Stomach smooth muscle (tissue), 2 donors: ENCODE results near the gene TDG.
"Not testable (repeated sequence)": the region's sequence is repeated elsewhere in the genome, so short reads cannot be mapped to it uniquely, and the experiment has no call there.

Experiments
- H3K27ac ChIP-seq: one replicate; pipeline ENCODE4 v1.7.0; 2013; ENCODE audit warnings: mild to moderate bottlenecking, low read length, inconsistent platforms
- H3K27me3 ChIP-seq, 2 donors: one replicate each; pipeline ENCODE4 v1.7.0; 2013; ENCODE audit warnings: low read length in 2 of 2; ENCODE audit not compliant: insufficient read depth in 2 of 2, control insufficient read depth in 1 of 2
- H3K36me3 ChIP-seq, 2 donors: one replicate each; pipeline ENCODE4 v1.7.0; 2013; ENCODE audit warnings: low read length in 2 of 2; ENCODE audit not compliant: control insufficient read depth in 2 of 2, insufficient read depth in 2 of 2
- H3K4me1 ChIP-seq: one replicate; pipeline ENCODE4 v1.7.0; 2013; ENCODE audit warnings: low read length; ENCODE audit not compliant: control insufficient read depth, insufficient read depth
- H3K4me3 ChIP-seq, 2 donors: one replicate each; pipeline ENCODE4 v1.7.0; 2013; ENCODE audit warnings: low read length in 2 of 2
- H3K9ac ChIP-seq, 2 donors: one replicate each; pipeline ENCODE4 v1.7.0; 2013; ENCODE audit warnings: low read length in 2 of 2, mild to moderate bottlenecking in 1 of 2
- H3K9me3 ChIP-seq, 2 donors: one replicate each; pipeline ENCODE4 v1.7.0; 2013; ENCODE audit warnings: low read length in 2 of 2; ENCODE audit not compliant: control insufficient read depth in 2 of 2
- donor health status: healthy.
- donor health status: Pancreatic carcinoma.

TDG gene

DNA sequence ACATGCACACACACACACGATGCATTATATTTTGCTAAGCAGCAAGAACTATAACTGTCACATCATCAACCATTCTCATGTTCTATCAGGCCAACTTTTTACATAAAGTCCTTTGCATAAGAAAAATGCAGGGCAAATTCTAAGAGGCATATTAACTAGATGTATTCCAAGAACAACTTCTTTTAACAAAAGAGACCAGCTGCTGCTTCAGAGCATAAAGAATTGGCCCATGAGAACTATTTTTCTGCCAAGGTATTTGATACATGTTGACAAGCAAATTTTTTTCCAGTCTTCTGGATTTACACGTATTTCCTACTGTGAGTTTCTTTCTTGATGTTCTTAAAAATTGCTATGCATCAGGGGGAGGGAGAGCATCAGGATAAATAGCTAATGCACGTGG is 57.1 kb downstream of the TDG start:
- no peak overlapping the region for H3K27ac ChIP-seq
- H3K36me3 ChIP-seq: no peaks in the 10 kb centered on the region
- H3K9me3 ChIP-seq: peaks cover 0 to 7% of the 10 kb centered on the region in 2 donors
- no peaks in the 10 kb centered on the region for H3K27me3 ChIP-seq
- no peaks in the 10 kb centered on the region for H3K4me1 ChIP-seq
- no peak overlapping the region for H3K4me3 ChIP-seq
- no peak overlapping the region for H3K9ac ChIP-seq

DNA sequence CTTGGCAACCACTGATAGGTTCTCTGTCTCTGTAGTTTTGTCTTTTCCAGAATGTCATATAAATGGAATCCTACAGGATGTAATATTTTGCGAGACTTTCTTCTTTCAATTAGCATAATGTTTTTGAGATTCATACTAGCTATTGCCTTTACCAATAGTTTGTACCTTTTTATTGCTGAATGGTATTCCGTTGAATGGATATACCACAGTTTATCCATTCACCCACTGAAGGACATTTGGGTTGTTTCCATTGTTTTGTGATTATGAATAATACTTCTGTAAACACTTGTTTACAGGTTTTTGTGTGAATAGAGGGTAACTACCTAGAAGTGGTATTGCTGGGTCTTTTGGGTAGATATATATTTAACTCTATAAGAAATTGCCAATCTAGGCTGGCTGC is 58.0 kb downstream of the TDG start:
- H3K36me3 ChIP-seq: no peaks in the 10 kb centered on the region
- H3K27ac ChIP-seq: no peak overlapping the region
- no peak overlapping the region for H3K9ac ChIP-seq
- H3K4me1 ChIP-seq: no peaks in the 10 kb centered on the region
- H3K4me3 ChIP-seq: no peak overlapping the region
- peaks cover 0 to 7% of the 10 kb centered on the region in 2 donors for H3K9me3 ChIP-seq
- H3K27me3 ChIP-seq: no peaks in the 10 kb centered on the region

DNA sequence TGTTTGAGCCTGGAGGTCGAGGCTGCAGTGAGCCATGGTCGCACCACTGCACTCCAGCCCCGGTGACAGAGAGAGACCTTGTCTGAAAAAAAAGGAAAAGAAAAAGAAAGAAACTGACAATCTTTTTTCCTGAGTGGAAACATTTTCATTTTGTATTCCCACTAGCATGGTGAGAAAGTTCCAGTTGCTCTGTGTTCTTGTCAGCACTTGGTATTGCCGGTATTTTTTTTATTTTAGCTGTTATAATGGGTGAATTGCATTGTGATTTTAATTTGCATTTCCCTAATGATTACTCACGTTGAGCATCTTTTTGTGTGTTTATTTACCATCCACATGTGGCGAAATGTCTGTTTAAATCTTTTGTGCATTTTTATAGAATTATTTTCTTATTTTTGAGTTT is 58.7 kb downstream of the TDG start:
- Histone ChIP-seq H3K27ac (no peak overlapping the region), H3K9me3 (peaks cover 0 to 7% of the 10 kb centered on the region in 2 donors), H3K36me3 (no peaks in the 10 kb centered on the region), H3K9ac (no peak overlapping the region), H3K27me3 (no peaks in the 10 kb centered on the region), H3K4me1 (no peaks in the 10 kb centered on the region), H3K4me3 (no peak overlapping the region)

DNA sequence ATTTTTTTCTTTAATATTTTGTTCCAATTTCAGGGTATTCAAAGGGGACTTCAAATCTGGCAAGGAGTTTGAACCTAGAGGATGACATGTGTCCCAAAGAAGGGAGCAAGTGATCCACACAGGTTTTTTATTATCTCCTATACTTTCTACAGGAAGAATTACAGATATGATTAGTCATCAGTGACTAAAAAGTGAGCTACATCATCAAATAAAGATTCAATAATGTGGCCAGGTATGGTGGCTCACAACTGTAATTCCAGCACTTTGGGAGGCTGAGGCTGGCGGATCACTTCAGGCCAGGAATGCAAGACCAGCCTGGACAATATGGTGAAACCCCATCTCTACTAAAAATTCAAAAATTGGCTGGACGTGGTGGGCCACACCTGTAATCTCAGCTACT is 60.1 kb downstream of the TDG start:
- Histone ChIP-seq H3K36me3 (no peaks in the 10 kb centered on the region), H3K4me3 (no peak overlapping the region), H3K9me3 (peaks cover 0 to 7% of the 10 kb centered on the region in 2 donors), H3K4me1 (no peaks in the 10 kb centered on the region), H3K27ac (no peak overlapping the region), H3K9ac (no peak overlapping the region), H3K27me3 (no peaks in the 10 kb centered on the region)

DNA sequence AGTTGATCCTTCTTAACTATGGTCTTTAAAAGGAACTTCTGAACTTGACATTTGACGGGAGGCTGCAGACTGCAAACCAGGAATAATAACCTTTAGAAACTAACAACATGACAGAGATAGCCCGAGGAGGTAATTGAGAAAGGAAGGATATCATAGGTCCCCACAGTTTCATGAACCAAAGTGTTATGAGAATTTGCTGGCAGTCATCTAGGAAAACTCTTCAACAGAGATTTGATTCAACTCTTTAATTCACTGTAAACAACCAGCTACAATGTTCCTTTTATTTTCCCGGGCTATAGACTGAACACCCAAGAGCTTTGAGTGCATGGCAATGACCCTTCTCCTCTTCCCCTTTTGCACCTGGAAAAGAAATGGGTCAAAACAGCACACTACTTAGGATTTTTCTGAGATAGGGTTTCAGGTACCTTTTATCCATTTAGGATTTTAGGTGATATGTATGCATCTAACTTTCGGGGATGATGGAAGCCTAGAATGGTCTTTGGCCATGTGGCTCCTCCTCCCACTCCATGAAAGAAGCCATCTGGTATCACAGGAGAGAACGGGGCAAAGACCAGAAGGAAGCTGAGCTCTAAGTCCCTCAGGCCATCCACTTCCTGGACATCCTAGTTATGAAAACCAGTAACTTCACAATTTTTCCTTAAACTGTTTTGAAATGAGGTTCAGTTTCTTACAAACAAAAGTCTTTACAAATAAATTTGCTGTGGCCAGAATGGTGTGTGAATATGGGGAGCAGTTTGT is 61.3 kb downstream of the TDG start:
- H3K4me1 ChIP-seq: no peaks in the 10 kb centered on the region
- no peak overlapping the region for H3K9ac ChIP-seq
- H3K36me3 ChIP-seq: no peaks in the 10 kb centered on the region
- H3K9me3 ChIP-seq: peaks cover 0 to 7% of the 10 kb centered on the region in 2 donors
- no peak overlapping the region for H3K27ac ChIP-seq
- no peak overlapping the region for H3K4me3 ChIP-seq
- no peaks in the 10 kb centered on the region for H3K27me3 ChIP-seq

DNA sequence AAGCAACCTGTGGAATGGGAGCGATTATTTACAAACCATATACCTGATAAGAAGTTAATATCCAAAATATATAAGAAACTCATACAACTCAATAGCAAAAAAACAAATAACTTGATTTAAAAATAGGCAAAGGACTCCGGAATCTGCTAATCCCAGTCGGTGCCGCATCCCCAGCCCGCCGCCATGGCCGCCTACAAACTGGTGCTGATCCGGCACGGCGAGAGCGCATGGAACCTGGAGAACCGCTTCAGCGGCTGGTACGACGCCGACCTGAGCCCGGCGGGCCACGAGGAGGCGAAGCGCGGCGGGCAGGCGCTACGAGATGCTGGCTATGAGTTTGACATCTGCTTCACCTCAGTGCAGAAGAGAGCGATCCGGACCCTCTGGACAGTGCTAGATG is 64.9 kb downstream of the TDG start:
- H3K4me3 ChIP-seq, H3K36me3 ChIP-seq, H3K27ac ChIP-seq, H3K9me3 ChIP-seq, H3K9ac ChIP-seq, H3K4me1 ChIP-seq, H3K27me3 ChIP-seq: not testable (repeated sequence)

DNA sequence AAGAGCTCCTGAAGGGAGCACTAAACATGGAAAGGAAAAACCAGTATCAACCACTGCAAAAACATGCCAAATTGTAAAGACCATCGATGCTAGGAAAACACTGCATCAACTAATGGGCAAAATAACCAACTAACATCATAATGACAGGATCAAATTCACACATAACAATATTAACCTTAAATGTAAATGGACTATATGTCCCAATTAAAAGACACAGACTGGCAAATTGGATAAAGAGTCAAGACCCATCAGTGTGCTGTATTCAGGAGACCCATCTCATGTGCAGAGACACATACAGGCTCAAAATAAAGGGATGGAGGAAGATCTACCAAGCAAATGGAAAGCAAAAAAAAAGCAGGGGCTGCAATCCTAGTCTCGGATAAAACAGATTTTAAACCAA is 70.5 kb downstream of the TDG start:
- H3K9ac ChIP-seq, H3K27me3 ChIP-seq, H3K4me1 ChIP-seq, H3K9me3 ChIP-seq, H3K36me3 ChIP-seq, H3K4me3 ChIP-seq, H3K27ac ChIP-seq: not testable (repeated sequence)
